Osteoblast (primary cell): ENCODE measurements around the gene OPA1. TPM values are rescaled to one million over a fixed set of nuclear protein-coding genes. Genes with fewer than 3 reads are reported as not detected.

Experiments
- DNase-seq: peaks from one replicate; pipeline ENCODE4 v3.0.0; 2011; ENCODE audit warnings: low spot score, mixed read lengths; ENCODE audit not compliant: insufficient read length; ENCODE audit errors: missing footprints
- H2AFZ ChIP-seq: 2 replicates; pipeline ENCODE4 v1.6.0; 2011; ENCODE audit warnings: mild to moderate bottlenecking, low read length
- H3K27ac ChIP-seq: 2 replicates; pipeline ENCODE4 v1.5.1; 2011; ENCODE audit warnings: mild to moderate bottlenecking, low read depth, low read length, moderate library complexity
- H3K27me3 ChIP-seq: 2 replicates; pipeline ENCODE4 v1.6.0; 2012; ENCODE audit warnings: mild to moderate bottlenecking, control low read depth, inconsistent platforms, low read length, moderate library complexity; ENCODE audit not compliant: insufficient read depth
- H3K36me3 ChIP-seq: 2 replicates; pipeline ENCODE4 v1.5.1; 2011; ENCODE audit warnings: mild to moderate bottlenecking, low read length, control low read depth, moderate library complexity; ENCODE audit not compliant: insufficient read depth
- H3K4me1 ChIP-seq: 2 replicates; pipeline ENCODE4 v1.5.1; 2011; ENCODE audit warnings: mild to moderate bottlenecking, low read length, control low read depth, moderate library complexity; ENCODE audit not compliant: insufficient read depth
- H3K4me2 ChIP-seq: 2 replicates; pipeline ENCODE4 v1.6.0; 2011; ENCODE audit warnings: mild to moderate bottlenecking, low read length; ENCODE audit not compliant: insufficient read depth
- H3K4me3 ChIP-seq: fragments of 200-600 bp; sonication (generic); 3 replicates; pipeline ENCODE4 v1.5.1; 2012; ENCODE audit warnings: mild to moderate bottlenecking, low read length, inconsistent platforms; ENCODE audit not compliant: insufficient read depth
- H3K79me2 ChIP-seq: 2 replicates; pipeline ENCODE4 v1.6.0; 2012; ENCODE audit warnings: mild to moderate bottlenecking, low read length, control low read depth, inconsistent platforms; ENCODE audit not compliant: insufficient read depth
- H3K9me3 ChIP-seq: 2 replicates; pipeline ENCODE4 v1.5.1; 2011; ENCODE audit warnings: low read depth, low read length, control low read depth
- H4K20me1 ChIP-seq: 2 replicates; pipeline ENCODE4 v1.6.0; 2012; ENCODE audit warnings: mild to moderate bottlenecking, low read length, control low read depth; ENCODE audit not compliant: insufficient read depth
- total RNA-seq: library from RNA; depleted of rRNA; stranded (reverse); fragments of >200 nt; gene quantifications from 2 replicates; pipeline ENCODE4 v1.2.3, GENCODE V29; 2012
- TF ChIP-seq, protein P1 (sequence below): IDR thresholded peaks from 2 replicates; pipeline ENCODE4 v1.5.1; 2011; ENCODE audit warnings: mild to moderate bottlenecking, low read depth, low read length, moderate library complexity; ENCODE audit errors: extremely low read depth

OPA1 gene
- total RNA-seq, 1 donor: 77.4 TPM

GRCh38 chr3:193556841-193557240 lies 36.2 kb upstream of the OPA1 start:
- Histone ChIP-seq H2AFZ (no peak overlapping the region), H3K36me3 (no peaks in the 10 kb centered on the region), H3K79me2 (no peaks in the 10 kb centered on the region), H3K4me2 (no peak overlapping the region), H4K20me1 (no peaks in the 10 kb centered on the region), H3K9me3 (no peaks in the 10 kb centered on the region), H3K4me1 (no peaks in the 10 kb centered on the region), H3K27ac (no peak overlapping the region), H3K4me3 (no peak overlapping the region), H3K27me3 (no peaks in the 10 kb centered on the region)
- TF ChIP-seq, protein P1, sequence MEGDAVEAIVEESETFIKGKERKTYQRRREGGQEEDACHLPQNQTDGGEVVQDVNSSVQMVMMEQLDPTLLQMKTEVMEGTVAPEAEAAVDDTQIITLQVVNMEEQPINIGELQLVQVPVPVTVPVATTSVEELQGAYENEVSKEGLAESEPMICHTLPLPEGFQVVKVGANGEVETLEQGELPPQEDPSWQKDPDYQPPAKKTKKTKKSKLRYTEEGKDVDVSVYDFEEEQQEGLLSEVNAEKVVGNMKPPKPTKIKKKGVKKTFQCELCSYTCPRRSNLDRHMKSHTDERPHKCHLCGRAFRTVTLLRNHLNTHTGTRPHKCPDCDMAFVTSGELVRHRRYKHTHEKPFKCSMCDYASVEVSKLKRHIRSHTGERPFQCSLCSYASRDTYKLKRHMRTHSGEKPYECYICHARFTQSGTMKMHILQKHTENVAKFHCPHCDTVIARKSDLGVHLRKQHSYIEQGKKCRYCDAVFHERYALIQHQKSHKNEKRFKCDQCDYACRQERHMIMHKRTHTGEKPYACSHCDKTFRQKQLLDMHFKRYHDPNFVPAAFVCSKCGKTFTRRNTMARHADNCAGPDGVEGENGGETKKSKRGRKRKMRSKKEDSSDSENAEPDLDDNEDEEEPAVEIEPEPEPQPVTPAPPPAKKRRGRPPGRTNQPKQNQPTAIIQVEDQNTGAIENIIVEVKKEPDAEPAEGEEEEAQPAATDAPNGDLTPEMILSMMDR: no peak
- no peak for DNase-seq

DNA sequence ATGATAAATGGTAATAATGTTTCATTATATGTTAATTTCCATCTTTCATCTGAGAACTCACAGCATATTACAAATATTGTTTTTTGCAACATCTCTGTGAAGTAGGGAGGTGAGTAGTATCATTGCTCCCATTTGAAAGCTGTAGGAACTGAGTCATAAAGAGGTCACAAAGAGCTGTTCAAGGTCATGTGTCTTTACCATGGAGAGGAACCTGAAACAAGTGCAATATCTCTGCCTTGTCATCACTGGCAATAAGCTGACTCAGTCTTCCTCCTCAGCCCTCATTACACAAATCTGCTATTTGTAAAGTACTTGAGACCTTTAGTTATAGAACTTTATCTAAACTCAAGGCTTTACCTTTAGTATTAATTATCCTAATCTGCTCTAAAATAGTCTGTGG lies 33.9 kb upstream of the OPA1 start:
- H3K79me2 ChIP-seq: no peaks in the 10 kb centered on the region
- H3K27me3 ChIP-seq: no peaks in the 10 kb centered on the region
- no peaks in the 10 kb centered on the region for H4K20me1 ChIP-seq
- H3K9me3 ChIP-seq: no peaks in the 10 kb centered on the region
- H3K4me3 ChIP-seq: no peak overlapping the region
- no peak for DNase-seq
- no peaks in the 10 kb centered on the region for H3K36me3 ChIP-seq
- no peak overlapping the region for H3K27ac ChIP-seq
- no peak overlapping the region for H2AFZ ChIP-seq
- no peak overlapping the region for H3K4me2 ChIP-seq
- H3K4me1 ChIP-seq: no peaks in the 10 kb centered on the region
- TF ChIP-seq, protein P1: no peak

GRCh38 chr3:193560091-193560490 lies 32.9 kb upstream of the OPA1 start:
- no peak overlapping the region for H3K4me2 ChIP-seq
- H2AFZ ChIP-seq: no peak overlapping the region
- no peaks in the 10 kb centered on the region for H3K36me3 ChIP-seq
- no peaks in the 10 kb centered on the region for H3K4me1 ChIP-seq
- no peaks in the 10 kb centered on the region for H3K27me3 ChIP-seq
- no peak overlapping the region for H3K4me3 ChIP-seq
- no peak overlapping the region for H3K27ac ChIP-seq
- no peaks in the 10 kb centered on the region for H3K79me2 ChIP-seq
- no peak for DNase-seq
- TF ChIP-seq, protein P1: no peak
- no peaks in the 10 kb centered on the region for H4K20me1 ChIP-seq
- no peaks in the 10 kb centered on the region for H3K9me3 ChIP-seq

DNA sequence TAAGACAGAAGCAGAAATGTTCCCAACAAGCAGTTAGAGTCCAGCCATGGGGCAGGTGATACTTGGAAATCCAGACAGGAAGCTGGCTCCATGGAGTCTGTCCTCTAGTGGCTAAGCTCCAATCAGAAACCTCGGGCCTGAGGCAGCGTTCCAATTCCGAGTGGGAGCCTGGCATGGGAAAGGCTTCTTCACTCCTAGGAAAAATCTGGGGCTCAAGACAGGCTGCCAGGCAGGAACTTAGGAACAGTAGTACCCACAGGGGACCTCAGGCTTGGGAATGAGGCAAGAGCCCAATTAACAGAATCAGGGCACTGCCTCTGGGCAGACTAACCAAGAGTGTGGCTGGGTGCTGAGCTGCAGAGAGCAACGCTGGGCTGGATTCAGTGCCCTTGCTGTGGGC lies 32.1 kb upstream of the OPA1 start:
- TF ChIP-seq, protein P1: no peak
- no peaks in the 10 kb centered on the region for H4K20me1 ChIP-seq
- no peaks in the 10 kb centered on the region for H3K27me3 ChIP-seq

More for the DNA sequence above, 32.1 kb upstream of the OPA1 start:
- no peak overlapping the region for H3K27ac ChIP-seq
- no peaks in the 10 kb centered on the region for H3K9me3 ChIP-seq
- no peak for DNase-seq
- H3K36me3 ChIP-seq: no peaks in the 10 kb centered on the region
- H3K4me1 ChIP-seq: no peaks in the 10 kb centered on the region
- H3K4me2 ChIP-seq: no peak overlapping the region
- no peaks in the 10 kb centered on the region for H3K79me2 ChIP-seq
- no peak overlapping the region for H2AFZ ChIP-seq
- no peak overlapping the region for H3K4me3 ChIP-seq
